Astrocyte (in vitro differentiated cells and primary cell): Measurements from ENCODE around the gene FRMD3. TPM values are rescaled to one million over a fixed set of nuclear protein-coding genes. Genes with fewer than 3 reads are reported as not detected.

Source experiments
- DNase-seq: peaks from one replicate; pipeline ENCODE4 v3.0.0-alpha.2; 2010; ENCODE audit warnings: low read depth
- FAIRE-seq: peaks from 2 replicates; lab custom pipeline; 2011; peaks lifted over from hg19 to GRCh38; lab: Jason Lieb, UNC
- H2AFZ ChIP-seq: 2 replicates; pipeline ENCODE4 v1.6.0; 2012; ENCODE audit warnings: low read depth, low read length, inconsistent platforms
- H3K27ac ChIP-seq: 2 replicates; pipeline ENCODE4 v1.5.1; 2011; ENCODE audit warnings: low read depth, low read length, inconsistent platforms
- H3K27me3 ChIP-seq: 2 replicates; pipeline ENCODE4 v1.6.0; 2011; ENCODE audit warnings: low read length, inconsistent platforms; ENCODE audit not compliant: insufficient read depth
- H3K36me3 ChIP-seq: 2 replicates; pipeline ENCODE4 v1.5.1; 2011; ENCODE audit warnings: low read length, inconsistent platforms; ENCODE audit not compliant: insufficient read depth
- H3K4me1 ChIP-seq: 2 replicates; pipeline ENCODE4 v1.5.1; 2011; ENCODE audit warnings: low read length, inconsistent platforms; ENCODE audit not compliant: insufficient read depth
- H3K4me2 ChIP-seq: 2 replicates; pipeline ENCODE4 v1.6.0; 2012; ENCODE audit warnings: low read length, inconsistent platforms
- H3K4me3 ChIP-seq: 2 replicates; pipeline ENCODE4 v1.5.1; 2011; ENCODE audit warnings: low read depth, mild to moderate bottlenecking, low read length, inconsistent platforms; ENCODE audit not compliant: insufficient read depth
- H3K79me2 ChIP-seq: 2 replicates; pipeline ENCODE4 v1.6.0; 2012; ENCODE audit warnings: mild to moderate bottlenecking, low read length, inconsistent platforms; ENCODE audit not compliant: insufficient read depth
- H3K9ac ChIP-seq: 2 replicates; pipeline ENCODE4 v1.6.0; 2012; ENCODE audit warnings: mild to moderate bottlenecking, low read length, inconsistent platforms
- H3K9me3 ChIP-seq: 2 replicates; pipeline ENCODE4 v1.5.1; 2012; ENCODE audit warnings: low read depth, mild to moderate bottlenecking, low read length, inconsistent platforms; ENCODE audit not compliant: insufficient read depth
- H4K20me1 ChIP-seq: 2 replicates; pipeline ENCODE4 v1.6.0; 2012; ENCODE audit warnings: low read length, inconsistent platforms; ENCODE audit not compliant: insufficient read depth
- H3K27ac Mint-ChIP-seq: one replicate; pipeline ENCODE4 v1.8.0; 2021; ENCODE audit warnings: mild to moderate bottlenecking, mixed read lengths; ENCODE audit not compliant: unreplicated experiment
- H3K27me3 Mint-ChIP-seq: one replicate; pipeline ENCODE4 v1.8.0; 2021; ENCODE audit warnings: low read depth, mixed read lengths; ENCODE audit not compliant: unreplicated experiment
- H3K36me3 Mint-ChIP-seq: one replicate; pipeline ENCODE4 v1.8.0; 2021; ENCODE audit warnings: low read depth, mixed read lengths; ENCODE audit not compliant: unreplicated experiment
- H3K4me1 Mint-ChIP-seq: one replicate; pipeline ENCODE4 v1.8.0; 2021; ENCODE audit warnings: low read depth, mixed read lengths; ENCODE audit not compliant: unreplicated experiment
- H3K4me3 Mint-ChIP-seq: one replicate; pipeline ENCODE4 v1.8.0; 2021; ENCODE audit warnings: mild to moderate bottlenecking, moderate library complexity, mixed read lengths; ENCODE audit not compliant: unreplicated experiment
- H3K9me3 Mint-ChIP-seq: one replicate; pipeline ENCODE4 v1.8.0; 2021; ENCODE audit warnings: mild to moderate bottlenecking, mixed read lengths; ENCODE audit not compliant: unreplicated experiment
- EZH2 ChIP-seq: IDR thresholded peaks from 2 replicates; pipeline ENCODE4 v1.6.1; 2012; ENCODE audit warnings: mild to moderate bottlenecking, low read length, inconsistent platforms; ENCODE audit not compliant: insufficient read depth
- total RNA-seq: library from RNA; stranded (reverse); gene quantifications from 2 replicates; pipeline ENCODE4 v1.2.1, GENCODE V29; 2021
- TF ChIP-seq, protein P1 (sequence below): IDR thresholded peaks from 2 replicates; pipeline ENCODE4 v1.5.1; 2011; ENCODE audit warnings: low read depth, mild to moderate bottlenecking, inconsistent platforms, low read length, moderate library complexity; ENCODE audit not compliant: insufficient read depth

Gene FRMD3
- total RNA-seq, 1 donor from 2014 or later = 0.39 TPM

- no peak for FAIRE-seq
- H3K36me3 ChIP-seq = no peaks in the 10 kb centered on the region
- H3K9me3 Mint-ChIP-seq = peaks cover 2% of the 10 kb centered on the region
These were observed 329.9 kb downstream of the FRMD3 start for GRCh38 chr9:83208065-83208850.

DNA sequence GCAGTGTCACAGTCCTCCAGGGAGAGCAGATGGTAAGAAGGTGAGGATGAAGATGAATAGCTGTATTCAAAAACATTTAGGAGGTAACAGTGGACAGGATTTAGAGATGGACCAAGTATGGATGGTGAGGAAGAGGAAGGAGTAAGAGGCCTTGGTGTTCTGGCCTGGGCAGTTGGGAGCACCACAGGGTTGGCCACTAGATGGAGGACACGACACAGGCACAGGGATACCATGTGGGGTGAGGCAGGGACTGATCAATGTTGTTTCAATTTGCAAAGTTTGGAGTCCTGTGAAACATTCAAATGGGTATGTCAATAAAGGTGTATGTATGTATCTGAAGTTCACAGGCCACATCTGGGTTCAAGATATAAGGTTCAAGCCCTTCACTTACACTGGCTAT is 334.2 kb downstream of the FRMD3 start:
- H3K4me2 ChIP-seq = no peak overlapping the region
- TF ChIP-seq, protein P1, sequence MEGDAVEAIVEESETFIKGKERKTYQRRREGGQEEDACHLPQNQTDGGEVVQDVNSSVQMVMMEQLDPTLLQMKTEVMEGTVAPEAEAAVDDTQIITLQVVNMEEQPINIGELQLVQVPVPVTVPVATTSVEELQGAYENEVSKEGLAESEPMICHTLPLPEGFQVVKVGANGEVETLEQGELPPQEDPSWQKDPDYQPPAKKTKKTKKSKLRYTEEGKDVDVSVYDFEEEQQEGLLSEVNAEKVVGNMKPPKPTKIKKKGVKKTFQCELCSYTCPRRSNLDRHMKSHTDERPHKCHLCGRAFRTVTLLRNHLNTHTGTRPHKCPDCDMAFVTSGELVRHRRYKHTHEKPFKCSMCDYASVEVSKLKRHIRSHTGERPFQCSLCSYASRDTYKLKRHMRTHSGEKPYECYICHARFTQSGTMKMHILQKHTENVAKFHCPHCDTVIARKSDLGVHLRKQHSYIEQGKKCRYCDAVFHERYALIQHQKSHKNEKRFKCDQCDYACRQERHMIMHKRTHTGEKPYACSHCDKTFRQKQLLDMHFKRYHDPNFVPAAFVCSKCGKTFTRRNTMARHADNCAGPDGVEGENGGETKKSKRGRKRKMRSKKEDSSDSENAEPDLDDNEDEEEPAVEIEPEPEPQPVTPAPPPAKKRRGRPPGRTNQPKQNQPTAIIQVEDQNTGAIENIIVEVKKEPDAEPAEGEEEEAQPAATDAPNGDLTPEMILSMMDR = no peak
- no peak for TF ChIP-seq EZH2
- Mint-ChIP-seq H3K4me3 (no peak overlapping the region), H3K9me3 (peaks cover 2% of the 10 kb centered on the region), H3K36me3 (no peaks in the 10 kb centered on the region), H3K4me1 (peaks cover 9% of the 10 kb centered on the region), H3K27me3 (peaks cover 5% of the 10 kb centered on the region), H3K27ac (no peak overlapping the region)
- no peaks in the 10 kb centered on the region for H4K20me1 ChIP-seq
- DNase-seq (no peak), FAIRE-seq (no peak)
- H3K27ac ChIP-seq = no peak overlapping the region
- H3K4me3 ChIP-seq = no peak overlapping the region
- H3K36me3 ChIP-seq = no peaks in the 10 kb centered on the region
- no peaks in the 10 kb centered on the region for H3K4me1 ChIP-seq
- peaks cover 4% of the 10 kb centered on the region for H3K27me3 ChIP-seq
- H3K9me3 ChIP-seq = no peaks in the 10 kb centered on the region
- H3K79me2 ChIP-seq = no peaks in the 10 kb centered on the region
- H2AFZ ChIP-seq = no peak overlapping the region
- no peak overlapping the region for H3K9ac ChIP-seq

More at GRCh38 chr9:83208065-83208850, 329.9 kb downstream of the FRMD3 start:
- Mint-ChIP-seq H3K27ac (no peak overlapping the region), H3K27me3 (peaks cover 4% of the 10 kb centered on the region), H3K4me3 (no peak overlapping the region), H3K36me3 (no peaks in the 10 kb centered on the region), H3K4me1 (peaks cover 10% of the 10 kb centered on the region)
- Histone ChIP-seq H3K9ac (no peak overlapping the region), H2AFZ (no peak overlapping the region), H3K27ac (no peak overlapping the region), H3K4me1 (no peaks in the 10 kb centered on the region), H4K20me1 (no peaks in the 10 kb centered on the region), H3K9me3 (no peaks in the 10 kb centered on the region), H3K79me2 (no peaks in the 10 kb centered on the region), H3K4me3 (no peak overlapping the region), H3K27me3 (no peaks in the 10 kb centered on the region), H3K4me2 (no peak overlapping the region)
- TF ChIP-seq, protein P1 = no peak
- no peak for TF ChIP-seq EZH2
- peak; percentile 6 for DNase-seq

DNA sequence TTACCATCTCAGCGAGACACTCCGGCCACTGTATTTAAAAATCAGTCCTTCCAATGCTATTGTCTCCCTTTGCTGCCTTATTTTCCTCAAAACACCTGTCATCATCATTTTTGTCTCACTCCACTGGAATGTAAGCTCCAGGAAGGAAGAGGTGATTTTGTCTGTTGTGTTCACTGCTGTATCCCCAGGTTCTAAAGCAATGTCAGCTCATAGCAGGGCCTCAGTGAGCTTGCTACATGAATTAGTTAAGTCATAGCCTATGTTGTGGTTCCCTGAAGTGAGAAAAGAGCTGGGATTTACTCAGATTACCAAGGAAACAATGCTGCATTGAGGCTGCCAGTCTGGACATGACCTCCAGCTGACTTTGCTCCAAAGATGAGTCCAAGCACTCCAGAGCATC is 337.7 kb downstream of the FRMD3 start:
- peaks cover 7% of the 10 kb centered on the region for H3K27me3 Mint-ChIP-seq
- H3K4me1 ChIP-seq = no peaks in the 10 kb centered on the region
- H3K4me3 Mint-ChIP-seq = no peak overlapping the region
- FAIRE-seq = no peak
- no peak overlapping the region for H2AFZ ChIP-seq
- peaks cover 14% of the 10 kb centered on the region for H3K27me3 ChIP-seq
- DNase-seq = no peak
- no peak overlapping the region for H3K4me3 ChIP-seq
- no peak overlapping the region for H3K27ac ChIP-seq
- no peak overlapping the region for H3K4me2 ChIP-seq
- H3K9ac ChIP-seq = no peak overlapping the region
- TF ChIP-seq, protein P1 = no peak
- TF ChIP-seq EZH2 = no peak
- H3K27ac Mint-ChIP-seq = no peak overlapping the region
- no peaks in the 10 kb centered on the region for H3K36me3 ChIP-seq
- no peaks in the 10 kb centered on the region for H3K9me3 Mint-ChIP-seq
- H3K4me1 Mint-ChIP-seq = peaks cover 9% of the 10 kb centered on the region
- H3K36me3 Mint-ChIP-seq = no peaks in the 10 kb centered on the region
- no peaks in the 10 kb centered on the region for H4K20me1 ChIP-seq
- no peaks in the 10 kb centered on the region for H3K9me3 ChIP-seq
- no peaks in the 10 kb centered on the region for H3K79me2 ChIP-seq
